Upper lobe of left lung (tissue), 4 donors: ENCODE data around the gene B3GAT1.

Experiments used
- CTCF ChIP-seq, 6 experiments: fragments of 450-650 bp in 4 of 6; fragments of 200-600 bp in 2 of 6; sonication (generic) in 2 of 6; IDR thresholded peaks; one replicate each; pipeline ENCODE4 v1.5.1; 2016 to 2019; ENCODE audit warnings: antibody characterized with exemption in 6 of 6
- EP300 ChIP-seq, 4 donors: sonication (generic); formaldehyde crosslinking; IDR thresholded peaks; one replicate each; pipeline ENCODE4 v1.5.1; 2017; ENCODE audit warnings: antibody characterized with exemption in 4 of 4, control low read depth in 2 of 4
- POLR2A ChIP-seq, 4 donors: fragments of 450-650 bp; IDR thresholded peaks; one replicate each; pipeline ENCODE4 v1.5.1; 2016 to 2017; ENCODE audit warnings: antibody characterized with exemption in 4 of 4, mild to moderate bottlenecking in 2 of 4
- POLR2AphosphoS5 ChIP-seq, 2 donors: sonication (generic); formaldehyde crosslinking; IDR thresholded peaks; one replicate each; pipeline ENCODE4 v1.5.1; 2017; ENCODE audit warnings: antibody characterized with exemption in 2 of 2

- TF ChIP-seq CTCF (IDR thresholded peaks at IDR 0.05) (no peak), POLR2A (IDR thresholded peaks at IDR 0.05) (no peak), EP300 (IDR thresholded peaks at IDR 0.05) (no peak), POLR2AphosphoS5 (IDR thresholded peaks at IDR 0.05) (no peak)
These were observed 18.4 kb downstream of the B3GAT1 start for GRCh38 chr11:134393638-134394037.
